ENCODE measurements around the gene ZNF548.
"Not testable (repeated sequence)": the region's sequence is repeated elsewhere in the genome, so short reads cannot be mapped to it uniquely, and the experiment has no call there.

Gene ZNF548

GRCh38 chr19:57389730-57390598 lies at the start of gene ZNF548:
TSS of gene ZNF548 (plus strand) at chr19:57389854. CDS start at chr19:57390100, 246 bp downstream.
- peak; percentile 97 for DNase-seq

GRCh38 chr19:57342582-57342981 lies 47.1 kb upstream of the ZNF548 start:
- DNase-seq = no peak

- no peak for DNase-seq
These were observed 41.5 kb upstream of the ZNF548 start for GRCh38 chr19:57348136-57348535.

DNA sequence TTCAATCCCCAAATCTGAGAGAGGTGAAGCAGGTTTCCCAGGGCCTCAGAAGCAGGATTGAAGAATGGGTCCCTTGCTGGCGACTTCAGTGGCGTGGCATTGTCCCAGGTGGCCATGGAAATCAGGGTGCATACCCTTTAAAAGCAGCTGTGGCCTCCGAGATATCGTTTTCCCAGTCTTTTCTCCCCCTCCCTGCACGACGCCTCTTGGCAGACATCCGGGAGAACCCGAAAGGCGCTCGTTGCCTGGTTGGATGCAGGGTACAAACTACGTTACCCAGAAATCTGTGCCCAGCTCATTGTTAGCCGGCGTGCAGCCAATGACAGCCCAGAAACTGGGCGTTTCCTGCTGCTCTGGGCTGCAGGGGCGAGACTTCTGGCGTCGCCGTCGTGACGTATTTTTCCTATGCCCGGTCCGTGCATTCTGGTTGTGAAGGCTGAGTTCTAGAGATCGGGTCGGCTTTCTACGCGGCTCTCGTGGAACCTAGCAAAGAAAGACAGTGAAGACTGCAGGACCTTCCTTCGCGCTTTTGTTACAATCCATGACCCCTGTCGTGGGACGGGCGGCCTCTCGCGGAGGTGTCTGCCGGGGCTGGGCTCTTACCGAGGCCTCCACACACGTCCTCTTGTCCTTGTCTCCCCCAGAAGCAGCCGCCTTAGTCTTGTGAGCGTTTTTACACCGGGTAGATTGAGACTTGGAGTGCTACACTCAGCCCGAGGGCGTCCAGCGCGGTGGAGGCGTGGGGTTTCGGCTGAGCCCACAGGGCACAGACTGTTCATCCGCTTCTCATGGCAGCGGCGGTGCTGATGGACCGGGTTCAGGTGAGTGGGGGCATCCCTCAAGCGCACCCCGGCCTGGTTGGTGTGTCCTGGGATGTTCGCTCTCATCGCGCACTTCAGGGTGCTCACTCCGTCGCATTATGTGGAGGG lies 38.5 kb upstream of the ZNF548 start, which contains the start of gene ZNF304:
Gene ZNF304 (plus strand): TSS at position 395 of the 929 bp plus-strand sequence. CDS start 394 bp downstream, at position 789.
- peak; percentile 93 for DNase-seq

GRCh38 chr19:57351867-57352266 lies 37.8 kb upstream of the ZNF548 start:
- DNase-seq = no peak

- no peak for DNase-seq
These were observed 33.7 kb upstream of the ZNF548 start for GRCh38 chr19:57355916-57356315.

DNA sequence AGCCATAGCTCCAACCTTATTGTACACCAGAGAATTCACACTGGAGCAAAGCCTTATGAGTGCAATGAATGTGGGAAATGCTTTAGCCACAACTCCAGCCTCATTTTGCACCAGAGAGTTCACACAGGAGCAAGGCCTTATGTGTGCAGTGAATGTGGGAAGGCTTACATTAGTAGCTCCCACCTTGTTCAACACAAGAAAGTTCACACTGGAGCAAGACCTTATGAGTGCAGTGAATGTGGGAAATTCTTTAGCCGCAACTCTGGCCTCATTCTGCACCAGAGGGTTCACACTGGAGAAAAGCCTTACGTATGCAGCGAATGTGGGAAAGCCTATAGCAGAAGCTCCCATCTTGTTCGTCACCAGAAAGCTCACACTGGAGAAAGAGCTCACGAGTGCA lies 32.2 kb upstream of the ZNF548 start:
- DNase-seq = no peak

- no peak for DNase-seq
These were observed 30.4 kb upstream of the ZNF548 start for GRCh38 chr19:57359300-57359699.

GRCh38 chr19:57362419-57362818 lies 27.2 kb upstream of the ZNF548 start:
- DNase-seq = no peak

GRCh38 chr19:57362997-57363687 lies 26.5 kb upstream of the ZNF548 start, which contains the start of the genes TRAPPC2B and ZNF547:
TSS of gene TRAPPC2B (plus strand) at chr19:57363551. CDS start at chr19:57364834, 1,283 bp downstream.
TSS of gene ZNF547 (plus strand) at chr19:57363551. CDS start at chr19:57368556, 5,005 bp downstream.
- DNase-seq = peak; percentile 99

GRCh38 chr19:57363688-57364181 lies 25.9 kb upstream of the ZNF548 start:
- no peak for DNase-seq

DNA sequence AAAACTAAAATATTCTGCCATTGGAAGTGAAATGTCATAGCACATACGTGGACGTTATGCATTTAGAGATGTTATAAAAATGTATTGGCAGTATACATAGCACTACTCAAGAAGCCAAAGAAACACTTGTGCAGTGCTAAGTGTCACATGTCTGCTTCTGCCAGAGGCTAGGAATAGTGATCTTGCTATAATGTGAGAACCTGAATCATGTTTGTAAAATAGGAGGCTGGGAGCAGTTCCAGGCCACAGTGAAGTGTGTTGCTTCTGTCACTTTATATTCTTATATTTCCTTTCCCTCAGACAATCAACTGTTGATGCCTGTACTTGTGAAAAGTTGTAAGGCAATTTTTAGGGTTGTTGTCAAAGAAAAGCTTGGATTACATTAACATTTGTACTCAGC lies 22.9 kb upstream of the ZNF548 start:
- no peak for DNase-seq

DNA sequence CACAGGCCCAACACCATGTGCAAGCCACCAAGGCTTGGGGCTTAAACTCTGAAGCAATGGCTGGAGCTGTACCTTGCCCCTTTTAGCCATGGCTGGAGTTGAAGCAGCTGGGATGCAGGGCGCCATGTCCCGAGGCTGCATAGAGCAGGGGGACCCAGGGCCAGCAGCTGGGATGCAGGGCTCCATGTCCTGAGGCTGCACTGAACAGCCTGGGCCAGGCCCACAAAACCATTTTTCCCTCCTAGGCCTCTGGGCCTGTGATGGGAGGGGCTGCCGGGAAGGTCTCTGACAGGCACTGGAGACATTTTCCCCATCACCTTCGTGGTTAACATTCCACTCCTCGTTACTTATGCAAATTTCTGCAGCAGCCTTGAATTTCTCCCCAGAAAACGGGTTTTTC lies 15.5 kb upstream of the ZNF548 start:
- no peak for DNase-seq

- not testable (repeated sequence) for DNase-seq
These were observed 15.0 kb upstream of the ZNF548 start for GRCh38 chr19:57374647-57375046.

DNA sequence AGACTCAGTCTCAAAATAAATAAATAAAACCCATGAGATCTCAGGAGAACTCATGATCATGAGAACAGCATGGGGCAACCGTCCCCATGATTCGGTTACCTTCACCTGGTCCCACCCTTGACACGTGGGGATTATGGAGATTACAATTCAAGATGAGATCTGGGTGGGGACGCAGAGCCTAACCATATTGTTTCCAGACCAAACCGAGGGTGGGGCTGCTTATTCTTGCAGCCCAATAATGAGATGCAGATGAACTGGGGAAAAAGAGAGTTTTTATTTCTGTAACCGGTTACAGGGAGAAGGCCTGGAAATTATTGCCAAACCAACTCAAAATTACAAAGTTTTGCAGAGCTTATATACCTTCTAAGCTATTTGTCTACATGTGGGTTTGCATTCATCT lies 13.5 kb upstream of the ZNF548 start:
- DNase-seq = no peak

- no peak for DNase-seq
These were observed 12.0 kb upstream of the ZNF548 start for GRCh38 chr19:57377498-57378146.

- DNase-seq = no peak
These were observed 8.7 kb upstream of the ZNF548 start for GRCh38 chr19:57380923-57381322.

- no peak for DNase-seq
These were observed 6.7 kb upstream of the ZNF548 start for GRCh38 chr19:57382806-57383488.

DNA sequence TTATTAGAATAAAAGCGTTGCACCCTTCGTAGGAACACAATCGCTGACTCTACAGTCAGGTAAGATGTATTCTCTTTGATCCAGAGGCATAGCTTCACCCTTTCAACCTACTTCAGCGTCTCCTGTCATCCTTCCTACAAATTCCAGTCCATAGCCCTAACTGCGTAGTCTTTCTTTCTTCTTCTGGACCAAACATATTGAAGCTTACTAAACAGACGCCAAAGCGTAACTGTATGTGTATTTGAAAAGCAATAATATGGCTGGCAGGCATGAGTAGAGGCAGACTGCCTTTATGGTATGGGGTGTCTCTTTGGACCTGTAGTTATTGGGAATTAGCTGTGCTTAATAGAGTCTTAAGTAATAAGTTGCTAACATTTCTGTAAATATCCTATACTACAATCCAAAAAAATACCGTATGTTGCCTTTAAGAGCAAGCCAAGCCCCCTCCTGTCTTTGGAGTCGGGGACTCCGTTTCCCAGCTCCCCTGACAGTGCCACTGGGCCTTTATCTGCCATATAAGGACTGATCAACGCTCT lies 392 bp upstream of the ZNF548 start:
- no peak for DNase-seq

DNA sequence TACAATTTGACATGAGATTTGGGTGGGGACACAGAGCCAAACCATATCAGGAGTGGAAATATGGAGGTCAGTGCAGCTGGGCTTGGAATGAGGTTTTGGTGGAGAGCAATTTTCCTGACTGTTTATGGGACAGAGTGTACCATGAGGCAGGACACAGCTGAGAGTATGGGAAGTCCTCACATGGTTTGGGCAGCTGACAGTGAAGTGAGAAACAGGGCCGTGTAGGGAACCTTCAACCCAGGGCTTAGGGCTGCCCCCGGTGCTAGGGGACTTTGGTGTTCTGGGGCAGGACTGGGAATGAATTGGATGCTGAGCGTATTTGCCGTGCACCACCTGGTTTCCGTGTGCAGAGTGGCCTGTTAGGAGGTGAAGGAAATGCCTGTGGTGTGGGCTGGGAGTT lies 6.1 kb downstream of the ZNF548 start:
- no peak for DNase-seq

DNA sequence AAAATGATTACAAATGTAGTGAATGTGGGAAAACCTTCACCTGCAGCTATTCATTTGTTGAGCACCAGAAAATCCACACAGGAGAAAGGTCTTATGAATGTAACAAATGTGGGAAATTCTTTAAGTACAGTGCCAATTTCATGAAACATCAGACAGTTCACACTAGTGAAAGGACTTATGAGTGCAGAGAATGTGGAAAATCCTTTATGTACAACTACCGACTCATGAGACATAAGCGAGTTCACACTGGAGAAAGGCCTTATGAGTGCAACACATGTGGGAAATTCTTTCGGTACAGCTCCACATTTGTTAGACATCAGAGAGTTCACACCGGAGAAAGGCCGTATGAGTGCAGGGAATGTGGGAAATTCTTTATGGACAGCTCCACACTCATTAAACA lies 9.2 kb downstream of the ZNF548 start:
- DNase-seq = no peak
